Esophagus muscularis mucosa (tissue), 4 donors: ENCODE measurements around the gene SIGLEC6.

Experiments used
- EP300 ChIP-seq: sonication (generic); formaldehyde crosslinking; IDR thresholded peaks from one replicate; pipeline ENCODE4 v1.6.1; 2017; ENCODE audit warnings: antibody characterized with exemption
- POLR2A ChIP-seq: fragments of 450-650 bp; IDR thresholded peaks from one replicate; pipeline ENCODE4 v1.6.1; 2017; ENCODE audit warnings: antibody characterized with exemption, moderate library complexity, mild to moderate bottlenecking, low read depth
- TF ChIP-seq, protein P1 (sequence below), 3 experiments: fragments of 200-600 bp in 2 of 3; fragments of 450-650 bp in 1 of 3; sonication (generic) in 2 of 3; IDR thresholded peaks; one replicate each; pipeline ENCODE4 v1.5.1; 2017 to 2019; ENCODE audit warnings: antibody characterized with exemption in 3 of 3, mild to moderate bottlenecking in 2 of 3, moderate library complexity in 1 of 3

GRCh38 chr19:51520728-51521127, 10.7 kb downstream of the SIGLEC6 start:
- TF ChIP-seq, protein P1, sequence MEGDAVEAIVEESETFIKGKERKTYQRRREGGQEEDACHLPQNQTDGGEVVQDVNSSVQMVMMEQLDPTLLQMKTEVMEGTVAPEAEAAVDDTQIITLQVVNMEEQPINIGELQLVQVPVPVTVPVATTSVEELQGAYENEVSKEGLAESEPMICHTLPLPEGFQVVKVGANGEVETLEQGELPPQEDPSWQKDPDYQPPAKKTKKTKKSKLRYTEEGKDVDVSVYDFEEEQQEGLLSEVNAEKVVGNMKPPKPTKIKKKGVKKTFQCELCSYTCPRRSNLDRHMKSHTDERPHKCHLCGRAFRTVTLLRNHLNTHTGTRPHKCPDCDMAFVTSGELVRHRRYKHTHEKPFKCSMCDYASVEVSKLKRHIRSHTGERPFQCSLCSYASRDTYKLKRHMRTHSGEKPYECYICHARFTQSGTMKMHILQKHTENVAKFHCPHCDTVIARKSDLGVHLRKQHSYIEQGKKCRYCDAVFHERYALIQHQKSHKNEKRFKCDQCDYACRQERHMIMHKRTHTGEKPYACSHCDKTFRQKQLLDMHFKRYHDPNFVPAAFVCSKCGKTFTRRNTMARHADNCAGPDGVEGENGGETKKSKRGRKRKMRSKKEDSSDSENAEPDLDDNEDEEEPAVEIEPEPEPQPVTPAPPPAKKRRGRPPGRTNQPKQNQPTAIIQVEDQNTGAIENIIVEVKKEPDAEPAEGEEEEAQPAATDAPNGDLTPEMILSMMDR (IDR thresholded peaks at IDR 0.05), result no peak
- TF ChIP-seq EP300 (no peak), POLR2A (no peak)
